Ovary (tissue), 9 donors: Measurements from ENCODE around the gene CNRIP1. TPM values are rescaled to one million over a fixed set of nuclear protein-coding genes. Genes with fewer than 3 reads are reported as not detected.
"Not testable (repeated sequence)": the region's sequence is repeated elsewhere in the genome, so short reads cannot be mapped to it uniquely, and the experiment has no call there.

Source experiments
- DNase-seq, 5 donors: peaks; one replicate each; pipeline ENCODE4 v3.0.0-alpha.2; 2019 to 2020
- H3K27ac ChIP-seq, 2 donors: fragments of 200-600 bp; one replicate each; pipeline versions ENCODE4 v1.5.1 to v1.8.0; 2019 to 2022
- H3K27me3 ChIP-seq: fragments of 200-600 bp; one replicate; pipeline ENCODE4 v1.8.0; 2022
- H3K36me3 ChIP-seq: fragments of 200-600 bp; sonication (generic); one replicate; pipeline ENCODE4 v1.5.1; 2019
- H3K4me1 ChIP-seq: one replicate; pipeline ENCODE4 v1.8.1; 2013; ENCODE audit warnings: mild to moderate bottlenecking, moderate library complexity; ENCODE audit not compliant: insufficient read depth
- H3K4me3 ChIP-seq: fragments of 200-600 bp; sonication (generic); one replicate; pipeline ENCODE4 v1.5.1; 2017
- H3K9me3 ChIP-seq, 2 donors: fragments of 200-600 bp in 1 of 2; sonication (generic) in 1 of 2; one replicate each; pipeline versions ENCODE4 v1.5.1 to v1.8.1; 2013 to 2019; ENCODE audit warnings: mild to moderate bottlenecking in 1 of 2, moderate library complexity in 1 of 2
- CTCF ChIP-seq, 3 donors: fragments of 450-650 bp in 2 of 3; fragments of 200-600 bp in 1 of 3; IDR thresholded peaks; one replicate each; pipeline versions ENCODE4 v1.5.1 to v1.8.0; 2016 to 2022; ENCODE audit warnings: antibody characterized with exemption in 3 of 3, mild to moderate bottlenecking in 1 of 3
- EP300 ChIP-seq: sonication (generic); formaldehyde crosslinking; IDR thresholded peaks from one replicate; pipeline ENCODE4 v1.6.1; 2017; ENCODE audit warnings: antibody characterized with exemption
- POLR2A ChIP-seq: fragments of 450-650 bp; IDR thresholded peaks from one replicate; pipeline ENCODE4 v1.6.1; 2017; ENCODE audit warnings: antibody characterized with exemption, mild to moderate bottlenecking, moderate library complexity
- WGBS, 3 donors: extraction: QIAGEN DNeasy Blood & Tissue Kit in 1 of 3; methylation state at CpG; one replicate each; pipeline versions ENCODE4 v1.1.5 to v1.1.7; 2013 to 2017; 5-methylcytosine and 5-hydroxymethylcytosine counted together
- intact Hi-C, 4 donors: fragments of 100-400 bp; cut with DNase I; formaldehyde crosslinking; loops; one replicate each; pipeline versions ENCODE4 v1.11.0 to v1.15.1; 2022 to 2023
- polyA plus RNA-seq, 2 donors: library from polyadenylated mRNA; stranded (reverse); fragments of 200-250 nt in 1 of 2; fragments of 350-450 nt in 1 of 2; fragmentation: Illumina TruSeq in 1 of 2; extraction: RNeasy Lipid Tissue Mini Kit (QIAGEN cat#74804) in 1 of 2; gene quantifications; one replicate each; pipeline ENCODE4 v1.2.3, GENCODE V29; 2013 to 2014
- total RNA-seq, 7 donors: library from RNA; depleted of rRNA in 2 of 7; stranded (reverse); fragments of >200 nt in 2 of 7; fragmentation: NEBNext Ultra II Directional in 3 of 7; extraction: Animal tissue kit (Norgen Biotek cat#: 25700) in 3 of 7; gene quantifications; one replicate each; pipeline versions ENCODE4 v1.1.0 to v1.2.4, GENCODE V29; 2016 to 2023
- donor health status: DM: no; HTN: no; CAD: no; lungs with moderate emphysema.
- donor health status: DM: no; HTN: no; CAD: no.
- donor health status: Bipolar disorder and iron deficiency.
- donor health status: DM: yes; HTN: yes; CAD: no.
- donor health status: DM: no; HTN: no; CAD: no.
- donor health status: DM: yes; HTN: yes; CAD: no.

CNRIP1 gene
- total and polyA plus RNA-seq, 9 donors, result 29.8 to 95.5 (median 50.2) TPM

GRCh38 chr2:68356599-68357239 is 37.0 kb upstream of the CNRIP1 start:
- no peak overlapping the region for H3K4me3 ChIP-seq
- intact Hi-C loops, result no loop called here

GRCh38 chr2:68352651-68353391 is 33.1 kb upstream of the CNRIP1 start:
- Histone ChIP-seq H3K27ac (no peak overlapping the region), H3K9me3 (no peaks in the 10 kb centered on the region), H3K27me3 (no peaks in the 10 kb centered on the region), H3K4me1 (no peaks in the 10 kb centered on the region), H3K4me3 (no peak overlapping the region), H3K36me3 (no peaks in the 10 kb centered on the region)
- TF ChIP-seq CTCF (IDR thresholded peaks at IDR 0.05), result no peak
- no peak for DNase-seq
- intact Hi-C loops, result no loop called here
- 4 to 18% (median 4%) methylated on average over 2 of the region's 2 CpGs for WGBS, 3 donors

More at GRCh38 chr2:68356599-68357239, 37.0 kb upstream of the CNRIP1 start:
- Histone ChIP-seq H3K27ac (no peak overlapping the region), H3K27me3 (no peaks in the 10 kb centered on the region), H3K4me1 (no peaks in the 10 kb centered on the region), H3K36me3 (no peaks in the 10 kb centered on the region), H3K9me3 (no peaks in the 10 kb centered on the region)
- TF ChIP-seq POLR2A (no peak), EP300 (no peak), CTCF (IDR thresholded peaks at IDR 0.05) (no peak)
- no peak for DNase-seq
- WGBS, 3 donors, result 97 to 99% (median 98%) methylated on average over 4 of the region's 4 CpGs

GRCh38 chr2:68351997-68352396 is 32.2 kb upstream of the CNRIP1 start:
- TF ChIP-seq CTCF (IDR thresholded peaks at IDR 0.05), result no peak
- TF ChIP-seq EP300, result no peak
- no peak for TF ChIP-seq POLR2A
- Histone ChIP-seq H3K4me3 (no peak overlapping the region), H3K27ac (no peak overlapping the region), H3K4me1 (no peaks in the 10 kb centered on the region), H3K36me3 (no peaks in the 10 kb centered on the region), H3K27me3 (no peaks in the 10 kb centered on the region), H3K9me3 (no peaks in the 10 kb centered on the region)
- no peak for DNase-seq
- WGBS, 3 donors, result 76 to 83% (median 79%) methylated on average over 6 of the region's 6 CpGs
- intact Hi-C loops, result no loop called here

- H3K27ac ChIP-seq, H3K4me3 ChIP-seq, H3K27me3 ChIP-seq, intact Hi-C loops, DNase-seq, H3K4me1 ChIP-seq, H3K36me3 ChIP-seq, H3K9me3 ChIP-seq: not testable (repeated sequence)
- WGBS, 3 donors, result 88 to 91% (median 89%) methylated on average over 4 of the region's 4 CpGs
These were observed 29.3 kb upstream of the CNRIP1 start for GRCh38 chr2:68349091-68349490.
